Ishikawa (cell line): ENCODE results near the gene HOMER1.

ENCODE experiments used
- CEBPB ChIP-seq: IDR thresholded peaks from 2 replicates; pipeline ENCODE4 v1.6.1; 2012
- CREB1 ChIP-seq: IDR thresholded peaks from 2 replicates; pipeline ENCODE4 v1.6.1; 2012; ENCODE audit warnings: low read depth
- EGR1 ChIP-seq: IDR thresholded peaks from 2 replicates; pipeline ENCODE4 v1.6.1; 2012
- EP300 ChIP-seq: IDR thresholded peaks from 2 replicates; pipeline ENCODE4 v1.6.1; 2012; ENCODE audit warnings: borderline replicate concordance
- FOXM1 ChIP-seq: IDR thresholded peaks from 2 replicates; pipeline ENCODE4 v1.6.1; 2012; ENCODE audit warnings: low read depth, borderline replicate concordance
- NFIC ChIP-seq: IDR thresholded peaks from 2 replicates; pipeline ENCODE4 v1.6.1; 2012
- RAD21 ChIP-seq: IDR thresholded peaks from 2 replicates; pipeline ENCODE4 v1.6.1; 2012; ENCODE audit warnings: low read depth
- TAF1 ChIP-seq: IDR thresholded peaks from 2 replicates; pipeline ENCODE4 v1.6.1; 2012; ENCODE audit warnings: low read depth, mild to moderate bottlenecking
- TCF12 ChIP-seq: IDR thresholded peaks from 2 replicates; pipeline ENCODE4 v1.6.1; 2012; ENCODE audit warnings: low read depth
- TEAD4 ChIP-seq: IDR thresholded peaks from 2 replicates; pipeline ENCODE4 v1.6.1; 2012
- YY1 ChIP-seq: IDR thresholded peaks from 2 replicates; pipeline ENCODE4 v1.6.1; 2012; ENCODE audit warnings: low read depth
- ZBTB7A ChIP-seq: IDR thresholded peaks from 2 replicates; pipeline ENCODE4 v1.6.1; 2012; ENCODE audit warnings: low read depth
- TF ChIP-seq, protein P1 (sequence below): IDR thresholded peaks from 2 replicates; pipeline ENCODE4 v1.6.1; 2012; ENCODE audit warnings: low read depth, mild to moderate bottlenecking
- TF ChIP-seq, protein P2 (sequence below): IDR thresholded peaks from 2 replicates; pipeline ENCODE4 v1.6.1; 2012
- TF ChIP-seq, protein P3 (sequence below): IDR thresholded peaks from 2 replicates; pipeline ENCODE4 v1.6.1; 2012

The HOMER1 gene

DNA sequence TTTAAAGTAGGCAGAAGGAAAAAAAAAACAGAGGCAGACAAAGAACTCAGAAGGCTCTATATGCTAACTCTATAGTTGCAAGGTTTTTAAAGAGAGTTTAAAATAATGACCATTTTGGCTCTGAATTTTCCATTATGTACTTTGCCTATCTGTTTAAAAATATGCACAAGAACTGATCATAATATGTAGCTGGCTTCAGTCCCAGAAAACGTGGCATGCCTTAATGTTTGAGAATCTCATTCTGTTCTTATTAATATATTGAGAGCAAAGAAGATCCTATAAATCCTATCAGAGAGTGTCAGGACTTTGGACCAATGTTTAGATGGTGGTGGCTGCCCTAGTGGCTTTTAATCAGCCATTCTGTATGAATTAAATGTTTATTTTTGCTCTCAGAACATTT is 156.5 kb downstream of the HOMER1 start:
- TF ChIP-seq CREB1, result no peak
- no peak for TF ChIP-seq TCF12
- TF ChIP-seq YY1, result no peak
- no peak for TF ChIP-seq CEBPB
- no peak for TF ChIP-seq TAF1
- TF ChIP-seq, protein P1, sequence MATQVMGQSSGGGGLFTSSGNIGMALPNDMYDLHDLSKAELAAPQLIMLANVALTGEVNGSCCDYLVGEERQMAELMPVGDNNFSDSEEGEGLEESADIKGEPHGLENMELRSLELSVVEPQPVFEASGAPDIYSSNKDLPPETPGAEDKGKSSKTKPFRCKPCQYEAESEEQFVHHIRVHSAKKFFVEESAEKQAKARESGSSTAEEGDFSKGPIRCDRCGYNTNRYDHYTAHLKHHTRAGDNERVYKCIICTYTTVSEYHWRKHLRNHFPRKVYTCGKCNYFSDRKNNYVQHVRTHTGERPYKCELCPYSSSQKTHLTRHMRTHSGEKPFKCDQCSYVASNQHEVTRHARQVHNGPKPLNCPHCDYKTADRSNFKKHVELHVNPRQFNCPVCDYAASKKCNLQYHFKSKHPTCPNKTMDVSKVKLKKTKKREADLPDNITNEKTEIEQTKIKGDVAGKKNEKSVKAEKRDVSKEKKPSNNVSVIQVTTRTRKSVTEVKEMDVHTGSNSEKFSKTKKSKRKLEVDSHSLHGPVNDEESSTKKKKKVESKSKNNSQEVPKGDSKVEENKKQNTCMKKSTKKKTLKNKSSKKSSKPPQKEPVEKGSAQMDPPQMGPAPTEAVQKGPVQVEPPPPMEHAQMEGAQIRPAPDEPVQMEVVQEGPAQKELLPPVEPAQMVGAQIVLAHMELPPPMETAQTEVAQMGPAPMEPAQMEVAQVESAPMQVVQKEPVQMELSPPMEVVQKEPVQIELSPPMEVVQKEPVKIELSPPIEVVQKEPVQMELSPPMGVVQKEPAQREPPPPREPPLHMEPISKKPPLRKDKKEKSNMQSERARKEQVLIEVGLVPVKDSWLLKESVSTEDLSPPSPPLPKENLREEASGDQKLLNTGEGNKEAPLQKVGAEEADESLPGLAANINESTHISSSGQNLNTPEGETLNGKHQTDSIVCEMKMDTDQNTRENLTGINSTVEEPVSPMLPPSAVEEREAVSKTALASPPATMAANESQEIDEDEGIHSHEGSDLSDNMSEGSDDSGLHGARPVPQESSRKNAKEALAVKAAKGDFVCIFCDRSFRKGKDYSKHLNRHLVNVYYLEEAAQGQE, result no peak
- TF ChIP-seq, protein P2, sequence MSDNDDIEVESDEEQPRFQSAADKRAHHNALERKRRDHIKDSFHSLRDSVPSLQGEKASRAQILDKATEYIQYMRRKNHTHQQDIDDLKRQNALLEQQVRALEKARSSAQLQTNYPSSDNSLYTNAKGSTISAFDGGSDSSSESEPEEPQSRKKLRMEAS, result no peak
- TF ChIP-seq, protein P3, sequence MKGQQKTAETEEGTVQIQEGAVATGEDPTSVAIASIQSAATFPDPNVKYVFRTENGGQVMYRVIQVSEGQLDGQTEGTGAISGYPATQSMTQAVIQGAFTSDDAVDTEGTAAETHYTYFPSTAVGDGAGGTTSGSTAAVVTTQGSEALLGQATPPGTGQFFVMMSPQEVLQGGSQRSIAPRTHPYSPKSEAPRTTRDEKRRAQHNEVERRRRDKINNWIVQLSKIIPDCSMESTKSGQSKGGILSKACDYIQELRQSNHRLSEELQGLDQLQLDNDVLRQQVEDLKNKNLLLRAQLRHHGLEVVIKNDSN, result no peak
- no peak for TF ChIP-seq TEAD4
- TF ChIP-seq EGR1, result no peak
- TF ChIP-seq RAD21, result no peak
- no peak for TF ChIP-seq NFIC

DNA sequence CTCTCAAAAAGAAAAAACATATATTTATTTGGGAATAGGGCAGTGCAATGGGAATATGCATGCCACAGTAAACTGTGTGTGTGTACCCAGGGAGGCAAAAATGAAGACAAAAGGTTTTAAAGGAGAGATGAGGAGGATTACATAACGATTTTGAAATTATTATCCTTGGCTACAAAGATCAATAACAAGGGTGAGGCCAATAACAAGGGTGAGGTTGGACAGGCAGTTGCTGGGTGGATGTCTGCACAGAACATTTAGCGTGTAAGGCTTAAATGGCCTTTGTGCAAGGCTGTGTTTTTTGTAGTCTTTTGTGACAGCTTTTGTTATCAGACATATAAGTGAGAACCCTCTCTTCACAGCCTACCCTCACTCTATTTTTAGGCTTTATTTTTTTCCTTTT is 164.1 kb downstream of the HOMER1 start:
- no peak for TF ChIP-seq ZBTB7A

GRCh38 chr5:79349047-79349446 is 164.9 kb downstream of the HOMER1 start:
- TF ChIP-seq, protein P1, result no peak
- TF ChIP-seq RAD21, result no peak
- TF ChIP-seq TAF1, result no peak
- TF ChIP-seq EGR1, result no peak
- TF ChIP-seq, protein P3, result no peak
- no peak for TF ChIP-seq YY1
- TF ChIP-seq, protein P2, result no peak
- no peak for TF ChIP-seq TCF12
- TF ChIP-seq EP300, result no peak
- no peak for TF ChIP-seq TEAD4
- TF ChIP-seq FOXM1, result no peak
- TF ChIP-seq ZBTB7A, result no peak
- TF ChIP-seq CREB1, result no peak
- no peak for TF ChIP-seq CEBPB
- TF ChIP-seq NFIC, result no peak

DNA sequence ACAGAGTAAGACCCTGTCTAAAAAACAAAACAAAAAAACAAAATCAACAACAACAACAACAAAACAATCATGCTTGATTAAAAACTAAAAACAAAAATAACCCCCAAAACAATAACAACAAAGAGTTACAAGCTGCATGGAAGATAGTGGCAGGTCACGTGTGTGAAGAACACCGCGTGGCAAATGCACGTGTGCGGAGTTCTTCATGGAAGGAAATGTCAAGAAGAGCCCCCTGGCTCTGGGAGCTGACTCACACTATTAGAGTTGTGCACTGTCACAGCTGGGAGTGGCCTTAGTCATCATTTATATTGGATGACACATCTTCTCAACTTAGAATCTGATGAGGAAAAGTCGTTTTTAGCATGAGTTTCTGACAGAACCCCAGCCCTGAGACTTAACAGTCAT is 167.5 kb downstream of the HOMER1 start:
- TF ChIP-seq YY1, result no peak
- TF ChIP-seq, protein P3, result no peak
- no peak for TF ChIP-seq TAF1

DNA sequence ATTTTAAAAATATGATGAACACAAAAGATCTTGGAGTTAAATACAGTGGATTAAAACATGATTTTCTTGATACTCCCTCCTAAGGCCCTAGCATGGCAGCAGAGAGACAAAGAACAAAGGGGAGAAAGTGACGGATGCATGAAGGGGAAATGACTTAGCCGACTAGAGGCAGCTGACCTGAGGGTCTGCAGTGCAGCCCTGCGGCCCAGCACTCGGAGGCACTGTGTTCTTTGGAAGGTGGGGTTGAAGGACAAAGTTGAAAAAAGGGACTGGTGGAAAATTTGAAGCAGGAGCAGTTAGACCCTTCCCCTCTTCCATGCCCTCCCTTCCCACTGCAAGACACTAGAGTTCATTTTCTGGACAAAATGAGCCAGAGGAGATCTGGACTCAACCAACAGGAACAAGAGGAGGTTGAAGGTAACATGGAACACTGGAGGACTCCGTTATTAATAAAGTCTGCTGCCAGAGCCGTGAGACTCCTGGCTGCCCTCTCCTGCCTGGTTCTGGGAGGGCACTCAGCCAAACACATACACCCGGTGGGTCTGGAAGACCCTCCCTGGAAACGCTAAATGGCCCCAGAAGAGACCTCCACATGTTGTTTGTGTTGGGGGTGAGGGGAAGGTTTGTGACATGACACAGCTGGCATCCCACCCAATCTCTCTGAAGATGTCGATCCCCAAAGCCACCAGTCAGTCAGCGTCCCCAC is 179.9 kb downstream of the HOMER1 start:
- TF ChIP-seq, protein P2, result no peak
- TF ChIP-seq ZBTB7A, result peak; percentile 34; the same call in 1 of the 2 replicates

- TF ChIP-seq CEBPB (peak; percentile 46; the same call in 1 of the 2 replicates), TAF1 (no peak), NFIC (no peak)
Observed at GRCh38 chr5:79330071-79330470, 183.9 kb downstream of the HOMER1 start.

DNA sequence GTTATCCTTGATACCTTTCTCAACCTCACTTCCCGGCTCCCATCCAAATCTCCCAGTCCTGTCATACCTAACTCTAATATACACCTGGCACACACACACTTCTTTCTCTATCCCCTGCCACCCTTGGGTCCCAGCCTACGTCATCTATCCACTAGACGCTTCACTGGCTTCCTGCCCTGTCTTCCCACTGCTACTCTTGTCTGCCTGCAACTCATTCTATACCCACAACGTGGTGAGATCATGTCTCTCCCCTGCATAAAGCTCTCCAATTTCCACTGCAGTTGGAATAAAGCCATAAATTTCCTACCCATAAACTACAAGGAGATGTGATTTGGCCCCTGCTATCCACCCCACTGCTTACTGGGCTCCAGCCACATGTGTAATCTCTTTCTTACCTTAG is 184.5 kb downstream of the HOMER1 start:
- TF ChIP-seq CEBPB (no peak), RAD21 (no peak), TCF12 (no peak), FOXM1 (no peak), CREB1 (no peak)
- TF ChIP-seq, protein P2, result no peak
- TF ChIP-seq, protein P3, result no peak
- TF ChIP-seq, protein P1, result no peak
